ENCODE results near the gene CCDC185.

Gene CCDC185

GRCh38 chr1:223393275-223394214 is at the start of gene CCDC185:
Gene CCDC185, plus strand, starts transcription at chr1:223393415. Its CDS starts 61 bp downstream, at chr1:223393476.
- DNase-seq (ENCODE audit: low spot score), result no peak

GRCh38 chr1:223343692-223344091 is 49.5 kb upstream of the CCDC185 start:
- no peak for DNase-seq (ENCODE audit: low spot score)

- DNase-seq (ENCODE audit: low spot score), result no peak
These were observed 48.7 kb upstream of the CCDC185 start for GRCh38 chr1:223344491-223344890.

- no peak for DNase-seq (ENCODE audit: low spot score)
These were observed 47.5 kb upstream of the CCDC185 start for GRCh38 chr1:223345720-223346119.

GRCh38 chr1:223346311-223346710 is 46.9 kb upstream of the CCDC185 start:
- no peak for DNase-seq (ENCODE audit: low spot score)

GRCh38 chr1:223347583-223347982 is 45.6 kb upstream of the CCDC185 start:
- no peak for DNase-seq (ENCODE audit: low spot score)

- DNase-seq (ENCODE audit: low spot score), result no peak
These were observed 44.8 kb upstream of the CCDC185 start for GRCh38 chr1:223348439-223348838.

- DNase-seq (ENCODE audit: low spot score), result no peak
These were observed 44.0 kb upstream of the CCDC185 start for GRCh38 chr1:223349241-223349640.

GRCh38 chr1:223350361-223350908 is 42.8 kb upstream of the CCDC185 start:
- no peak for DNase-seq (ENCODE audit: low spot score)

GRCh38 chr1:223352944-223353343 is 40.3 kb upstream of the CCDC185 start:
- no peak for DNase-seq (ENCODE audit: low spot score)

GRCh38 chr1:223353939-223354338 is 39.3 kb upstream of the CCDC185 start:
- no peak for DNase-seq (ENCODE audit: low spot score)

GRCh38 chr1:223355699-223356098 is 37.5 kb upstream of the CCDC185 start:
- no peak for DNase-seq (ENCODE audit: low spot score)

GRCh38 chr1:223358826-223359225 is 34.4 kb upstream of the CCDC185 start:
- no peak for DNase-seq (ENCODE audit: low spot score)

- DNase-seq (ENCODE audit: low spot score), result no peak
These were observed 30.0 kb upstream of the CCDC185 start for GRCh38 chr1:223363057-223363855.

- no peak for DNase-seq (ENCODE audit: low spot score)
These were observed 29.1 kb upstream of the CCDC185 start, which contains the start of gene SUSD4 for GRCh38 chr1:223363856-223364684. Gene SUSD4, minus strand, starts transcription at chr1:223364176. Its CDS starts 751 bp downstream, at chr1:223363425.

- no peak for DNase-seq (ENCODE audit: low spot score)
These were observed 28.4 kb upstream of the CCDC185 start for GRCh38 chr1:223364685-223365382.

- DNase-seq (ENCODE audit: low spot score), result no peak
These were observed 19.1 kb upstream of the CCDC185 start for GRCh38 chr1:223374064-223374610.

- DNase-seq (ENCODE audit: low spot score), result no peak
These were observed 14.5 kb upstream of the CCDC185 start for GRCh38 chr1:223378754-223379153.

- DNase-seq (ENCODE audit: low spot score), result no peak
These were observed 7.2 kb upstream of the CCDC185 start for GRCh38 chr1:223386013-223386412.

- no peak for DNase-seq (ENCODE audit: low spot score)
These were observed 2.6 kb upstream of the CCDC185 start for GRCh38 chr1:223390618-223391017.

GRCh38 chr1:223394242-223394641 is 1.0 kb downstream of the CCDC185 start:
- no peak for DNase-seq (ENCODE audit: low spot score)
